D721Med (cell line): Measurements from ENCODE around the gene NFIA.

Source experiments
- DNase-seq: peaks from one replicate; pipeline ENCODE4 v3.0.0; 2011; ENCODE audit warnings: low spot score; ENCODE audit not compliant: insufficient read length
- FAIRE-seq: peaks from 2 replicates; lab custom pipeline; 2011; peaks lifted over from hg19 to GRCh38; lab: Jason Lieb, UNC
- CTCF ChIP-seq: IDR thresholded peaks from 2 replicates; pipeline ENCODE4 v1.5.1; 2012; ENCODE audit warnings: mild to moderate bottlenecking, control low read depth; ENCODE audit not compliant: insufficient read depth; ENCODE audit errors: missing control alignments

The NFIA gene

DNA sequence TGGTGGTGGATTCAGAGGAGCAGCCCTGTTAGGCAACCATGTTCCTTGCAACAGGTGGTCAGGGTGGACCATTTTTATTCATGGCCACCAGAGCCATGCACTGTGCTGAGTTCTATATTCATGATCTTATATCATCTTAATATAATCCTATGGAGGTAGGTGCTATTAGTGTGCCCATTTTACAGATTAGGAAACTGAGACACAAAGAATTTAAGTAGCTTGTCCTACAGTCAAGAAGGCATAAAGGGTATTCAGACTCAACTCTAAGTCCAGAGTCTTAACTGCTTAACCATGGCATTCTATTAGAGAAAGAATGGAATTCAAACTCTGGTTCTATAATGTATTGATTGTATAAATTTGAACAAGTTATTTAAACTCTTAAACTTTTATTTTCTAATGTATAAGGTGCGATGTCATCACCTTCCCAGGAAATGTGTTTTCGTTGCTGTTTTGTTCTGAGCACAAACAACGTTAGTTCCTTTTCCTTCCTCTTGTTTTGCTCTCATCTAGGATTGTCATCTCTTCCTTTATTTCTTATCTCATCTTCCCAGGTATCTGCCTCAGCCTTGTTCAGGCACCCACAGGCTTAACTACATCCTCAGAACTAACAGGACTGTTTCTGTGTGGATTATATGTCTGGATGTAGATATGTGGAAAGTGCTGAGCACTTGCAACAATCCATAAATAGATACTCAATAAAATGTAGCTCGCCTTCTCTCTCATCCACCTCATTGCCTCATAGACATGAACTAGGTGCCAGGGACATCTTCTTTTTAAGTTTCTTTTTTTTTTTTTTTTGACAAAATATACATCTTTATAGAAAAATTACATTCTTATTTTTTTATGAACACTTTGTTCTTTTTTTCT, 207.1 kb downstream of the NFIA start:
- TF ChIP-seq CTCF = no peak
- FAIRE-seq (no peak), DNase-seq (no peak)

- TF ChIP-seq CTCF = no peak
- DNase-seq (no peak), FAIRE-seq (no peak)
Observed at GRCh38 chr1:61290525-61290924, 208.2 kb downstream of the NFIA start.

- no peak for FAIRE-seq
- DNase-seq = no peak
- TF ChIP-seq CTCF = no peak
Observed at GRCh38 chr1:61293197-61293596, 210.8 kb downstream of the NFIA start.

GRCh38 chr1:61293986-61294504, 211.7 kb downstream of the NFIA start:
- DNase-seq = no peak
- no peak for FAIRE-seq
- TF ChIP-seq CTCF = no peak

DNA sequence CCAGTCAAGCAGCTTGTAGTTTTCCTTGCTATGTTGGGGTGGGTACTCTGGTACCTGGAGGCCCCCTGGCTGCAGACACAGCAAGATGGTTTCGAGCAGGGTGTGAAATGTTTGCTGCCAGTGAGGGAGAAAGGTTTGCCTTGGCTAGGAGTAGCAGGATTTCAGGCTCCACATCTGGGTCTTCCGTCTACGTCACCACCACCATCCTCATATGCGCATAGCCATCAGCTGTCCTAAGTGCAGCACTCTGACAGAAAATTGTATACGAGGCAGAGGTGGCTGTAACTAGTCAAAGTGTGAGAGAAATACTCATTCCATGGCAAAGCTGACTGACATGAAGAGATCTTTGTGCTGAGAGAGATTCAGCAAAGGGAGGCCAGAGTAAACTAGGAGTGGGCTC, 212.6 kb downstream of the NFIA start:
- DNase-seq (no peak), FAIRE-seq (no peak)
- TF ChIP-seq CTCF = no peak

DNA sequence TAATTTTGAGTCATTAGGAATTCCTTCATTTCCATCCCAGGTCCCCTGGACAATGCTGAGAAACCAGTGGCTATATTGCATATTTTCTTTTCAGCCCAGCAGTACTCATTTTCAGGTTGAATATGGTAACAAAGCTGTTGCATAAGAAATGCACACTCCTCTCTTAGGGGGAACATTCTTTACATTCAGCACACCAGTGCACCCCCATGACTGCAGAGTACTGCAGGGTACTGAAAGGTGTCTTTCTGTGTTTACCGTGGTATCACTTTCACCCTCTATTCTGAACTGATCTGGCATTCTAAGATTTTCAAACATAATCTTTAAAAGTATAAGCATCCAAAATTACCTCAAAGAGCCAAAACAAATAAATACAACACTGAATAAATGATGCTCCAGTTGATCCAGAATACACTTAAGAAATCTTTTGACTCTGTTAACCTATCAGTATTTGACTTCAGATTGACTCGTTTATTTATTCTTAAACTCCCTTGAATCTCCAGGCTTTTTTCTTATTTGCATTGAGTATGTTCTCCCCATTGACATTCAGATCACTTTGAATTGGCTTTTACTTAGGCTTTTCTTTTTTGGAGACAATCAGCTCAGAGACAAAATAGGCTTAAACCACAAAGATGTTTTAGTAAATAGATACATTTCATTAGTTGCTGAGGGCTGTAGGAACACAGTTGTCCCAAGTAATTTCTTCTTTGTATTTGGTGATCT, 213.6 kb downstream of the NFIA start:
- TF ChIP-seq CTCF = no peak
- DNase-seq (no peak), FAIRE-seq (no peak)

DNA sequence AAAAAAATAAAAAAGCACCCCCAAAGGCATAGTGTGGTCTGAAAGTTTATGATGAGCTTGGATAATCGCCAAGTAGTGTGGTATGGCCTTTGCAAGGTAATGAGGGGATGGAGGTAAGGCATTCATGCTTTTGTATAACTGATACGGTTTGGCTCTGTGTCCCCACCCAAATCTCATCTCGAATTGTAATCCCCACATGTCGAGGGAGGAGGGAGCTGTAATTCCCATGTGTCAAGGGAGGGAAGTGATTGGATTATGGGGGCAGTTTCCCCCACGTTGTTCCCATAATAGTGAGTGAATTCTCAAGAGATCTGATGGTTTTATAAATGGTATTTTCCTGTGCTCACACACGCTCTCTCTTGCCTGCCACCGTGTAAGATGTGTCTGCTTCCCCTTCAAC, 215.5 kb downstream of the NFIA start:
- TF ChIP-seq CTCF = no peak
- DNase-seq (no peak), FAIRE-seq (no peak)
